RWPE2 (cell line): ENCODE data around the gene DGUOK.
"Not testable (repeated sequence)": the region's sequence is repeated elsewhere in the genome, so short reads cannot be mapped to it uniquely, and the experiment has no call there.

Experiments
- ATAC-seq: fragments of 200-7000 bp; cut with Tn5 transposase; 3 replicates; pipeline ENCODE4 v1.9.1; 2021; ENCODE audit warnings: low read depth
- DNase-seq: peaks from one replicate; pipeline ENCODE4 v3.0.0-alpha.2; 2020; ENCODE audit warnings: low spot score
- H3K27ac ChIP-seq: fragments of 450-650 bp; 2 replicates; pipeline ENCODE4 v1.5.1; 2017; ENCODE audit warnings: mild to moderate bottlenecking; ENCODE audit not compliant: poor library complexity, severe bottlenecking
- H3K27me3 ChIP-seq: fragments of 250-450 bp; sonication (Bioruptor Pico); 2 replicates; pipeline ENCODE4 v1.5.1; 2021; ENCODE audit warnings: mild to moderate bottlenecking, moderate library complexity; ENCODE audit not compliant: insufficient read depth, poor library complexity, severe bottlenecking
- H3K36me3 ChIP-seq: fragments of 250-450 bp; sonication (Bioruptor Pico); 2 replicates; pipeline ENCODE4 v1.5.1; 2020; ENCODE audit warnings: low read depth, mild to moderate bottlenecking, moderate library complexity
- H3K4me1 ChIP-seq: fragments of 250-450 bp; sonication (Bioruptor Pico); 2 replicates; pipeline ENCODE4 v1.5.1; 2021; ENCODE audit warnings: mild to moderate bottlenecking, moderate library complexity; ENCODE audit not compliant: insufficient read depth, poor library complexity, severe bottlenecking
- H3K4me3 ChIP-seq: fragments of 250-450 bp; sonication (Bioruptor Pico); 2 replicates; pipeline ENCODE4 v1.5.1; 2021; ENCODE audit warnings: mild to moderate bottlenecking, moderate library complexity; ENCODE audit not compliant: severe bottlenecking
- H3K9me3 ChIP-seq: fragments of 250-450 bp; sonication (Bioruptor Pico); 2 replicates; pipeline ENCODE4 v1.5.1; 2021; ENCODE audit warnings: mild to moderate bottlenecking, moderate library complexity; ENCODE audit not compliant: severe bottlenecking
- CTCF ChIP-seq: fragments of 450-650 bp; IDR thresholded peaks from one replicate; pipeline ENCODE4 v1.5.1; 2017; ENCODE audit warnings: mild to moderate bottlenecking, moderate library complexity; ENCODE audit not compliant: poor library complexity, severe bottlenecking

DGUOK gene

GRCh38 chr2:73902284-73902683 lies 24.4 kb upstream of the DGUOK start:
- H3K4me3 ChIP-seq, result no peak overlapping the region
- DNase-seq (no peak), ATAC-seq (no peak)
- no peaks in the 10 kb centered on the region for H3K27me3 ChIP-seq
- H3K36me3 ChIP-seq, result no peaks in the 10 kb centered on the region
- no peak for TF ChIP-seq CTCF
- no peak overlapping the region for H3K27ac ChIP-seq
- no peaks in the 10 kb centered on the region for H3K4me1 ChIP-seq
- no peaks in the 10 kb centered on the region for H3K9me3 ChIP-seq

- no peaks in the 10 kb centered on the region for H3K27me3 ChIP-seq
- no peaks in the 10 kb centered on the region for H3K36me3 ChIP-seq
- H3K4me3 ChIP-seq, result no peak overlapping the region
- H3K4me1 ChIP-seq, result no peaks in the 10 kb centered on the region
- no peak for DNase-seq
- no peak for ATAC-seq
- H3K27ac ChIP-seq, result no peak overlapping the region
- TF ChIP-seq CTCF, result no peak
- H3K9me3 ChIP-seq, result no peaks in the 10 kb centered on the region
These were observed 23.4 kb upstream of the DGUOK start for GRCh38 chr2:73903313-73903712.

GRCh38 chr2:73903949-73904613 lies 22.6 kb upstream of the DGUOK start:
- H3K4me1 ChIP-seq, H3K9me3 ChIP-seq, H3K27ac ChIP-seq, ATAC-seq, H3K27me3 ChIP-seq, H3K4me3 ChIP-seq, H3K36me3 ChIP-seq, DNase-seq: not testable (repeated sequence)

GRCh38 chr2:73904952-73905351 lies 21.7 kb upstream of the DGUOK start:
- Histone ChIP-seq H3K9me3 (no peaks in the 10 kb centered on the region), H3K4me3 (no peak overlapping the region), H3K4me1 (no peaks in the 10 kb centered on the region), H3K27ac (no peak overlapping the region), H3K36me3 (no peaks in the 10 kb centered on the region), H3K27me3 (no peaks in the 10 kb centered on the region)
- TF ChIP-seq CTCF, result no peak
- ATAC-seq (no peak), DNase-seq (no peak)

- no peak overlapping the region for H3K4me3 ChIP-seq
- ATAC-seq (no peak), DNase-seq (no peak)
- H3K27me3 ChIP-seq, result no peaks in the 10 kb centered on the region
- no peaks in the 10 kb centered on the region for H3K36me3 ChIP-seq
- TF ChIP-seq CTCF, result no peak
- no peak overlapping the region for H3K27ac ChIP-seq
- no peaks in the 10 kb centered on the region for H3K4me1 ChIP-seq
- no peaks in the 10 kb centered on the region for H3K9me3 ChIP-seq
These were observed 19.7 kb upstream of the DGUOK start for GRCh38 chr2:73906847-73907505.
